ENCODE measurements around the gene ARR3. TPM values are rescaled to one million over a fixed set of nuclear protein-coding genes. Genes with fewer than 3 reads are reported as not detected.

ARR3 gene
- polyA plus RNA-seq, 1 donor (not counting 4 experiments of a cell fraction or from before 2014, with no cell fraction given): not detected

DNA sequence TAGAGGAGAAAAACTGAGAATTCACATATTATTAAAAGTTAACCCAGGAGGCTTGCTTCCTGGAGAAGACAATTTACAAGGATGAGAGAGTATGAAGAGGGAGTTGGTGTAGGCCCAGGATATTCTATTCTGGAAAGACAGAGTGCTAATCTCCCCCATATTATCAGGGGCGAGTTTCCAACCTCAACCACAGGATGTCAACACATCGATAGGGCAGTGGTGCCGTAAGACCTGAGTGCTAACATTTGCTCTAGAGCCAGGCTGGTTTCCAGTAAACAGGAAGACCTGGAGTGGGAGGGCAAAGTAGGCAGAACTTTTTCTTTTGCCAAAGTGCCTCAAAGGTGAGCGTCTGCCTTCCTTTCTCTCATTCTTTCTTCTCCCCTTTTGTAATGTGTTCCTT is 36.5 kb upstream of the ARR3 start:
- dilution Hi-C loops (cut with MboI; ENCODE audit: extremely low pct_ligation_motif_present, low sequenced_read_pairs): no loop called here
- no peaks in the 10 kb centered on the region for H4K20me1 ChIP-seq (ENCODE audit: control insufficient read depth, extremely low read depth, insufficient read depth, low read length)
- H3K4me1 ChIP-seq (ENCODE audit: control insufficient read depth, extremely low read depth, insufficient read depth, low read length): no peaks in the 10 kb centered on the region
- no peaks in the 10 kb centered on the region for H3K79me2 ChIP-seq (ENCODE audit: control insufficient read depth, insufficient read depth, low read length)
- H3K36me3 ChIP-seq (ENCODE audit: control insufficient read depth in 2 of 2, extremely low read depth in 1 of 2, insufficient read depth in 2 of 2, low read length in 2 of 2): no peaks in the 10 kb centered on the region
- no peak overlapping the region for H3K27ac ChIP-seq (ENCODE audit: control insufficient read depth, insufficient read depth, low read length)
- no peak overlapping the region for H3K4me2 ChIP-seq (ENCODE audit: control insufficient read depth, extremely low read depth, insufficient read depth, low read depth, low read length)
- H3K9ac ChIP-seq (ENCODE audit: control insufficient read depth, extremely low read depth, insufficient read depth, low read length): no peak overlapping the region
- DNase-seq (ENCODE audit: low read depth, low spot score): no peak
- no peaks in the 10 kb centered on the region for H3K9me1 ChIP-seq (ENCODE audit: control insufficient read depth, extremely low read depth, insufficient read depth, low read length)
- H3K9me3 ChIP-seq (ENCODE audit: control insufficient read depth, low read depth, low read length): no peaks in the 10 kb centered on the region
- no peak overlapping the region for H2AFZ ChIP-seq (ENCODE audit: control insufficient read depth, low read length)
- no peak for FAIRE-seq
- TF ChIP-seq, protein P1, sequence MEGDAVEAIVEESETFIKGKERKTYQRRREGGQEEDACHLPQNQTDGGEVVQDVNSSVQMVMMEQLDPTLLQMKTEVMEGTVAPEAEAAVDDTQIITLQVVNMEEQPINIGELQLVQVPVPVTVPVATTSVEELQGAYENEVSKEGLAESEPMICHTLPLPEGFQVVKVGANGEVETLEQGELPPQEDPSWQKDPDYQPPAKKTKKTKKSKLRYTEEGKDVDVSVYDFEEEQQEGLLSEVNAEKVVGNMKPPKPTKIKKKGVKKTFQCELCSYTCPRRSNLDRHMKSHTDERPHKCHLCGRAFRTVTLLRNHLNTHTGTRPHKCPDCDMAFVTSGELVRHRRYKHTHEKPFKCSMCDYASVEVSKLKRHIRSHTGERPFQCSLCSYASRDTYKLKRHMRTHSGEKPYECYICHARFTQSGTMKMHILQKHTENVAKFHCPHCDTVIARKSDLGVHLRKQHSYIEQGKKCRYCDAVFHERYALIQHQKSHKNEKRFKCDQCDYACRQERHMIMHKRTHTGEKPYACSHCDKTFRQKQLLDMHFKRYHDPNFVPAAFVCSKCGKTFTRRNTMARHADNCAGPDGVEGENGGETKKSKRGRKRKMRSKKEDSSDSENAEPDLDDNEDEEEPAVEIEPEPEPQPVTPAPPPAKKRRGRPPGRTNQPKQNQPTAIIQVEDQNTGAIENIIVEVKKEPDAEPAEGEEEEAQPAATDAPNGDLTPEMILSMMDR (optimal IDR thresholded peaks at IDR 0.05 in 1 of 3, IDR thresholded peaks at IDR 0.05 in 1 of 3, conservative IDR thresholded peaks at IDR 0.05 in 1 of 3; ENCODE audit: extremely low read depth in 1 of 3, insufficient read depth in 2 of 3, low read length in 3 of 3): no peak
- TF ChIP-seq EZH2 (IDR thresholded peaks at IDR 0.05; ENCODE audit: low read length): no peak
- no peak overlapping the region for H3K4me3 ChIP-seq (ENCODE audit: control insufficient read depth in 2 of 3, extremely low read depth in 1 of 3, insufficient read depth in 2 of 3, low read depth in 1 of 3, low read length in 3 of 3)
- H3K27me3 ChIP-seq (ENCODE audit: control insufficient read depth, extremely low read depth, insufficient read depth, low read length): no peaks in the 10 kb centered on the region

- Histone ChIP-seq H3K27ac (ENCODE audit: control insufficient read depth, insufficient read depth, low read length) (no peak within 1 kb of the TSS), H3K4me3 (ENCODE audit: control insufficient read depth in 2 of 3, extremely low read depth in 1 of 3, insufficient read depth in 2 of 3, low read depth in 1 of 3, low read length in 3 of 3) (no peak within 1 kb of the TSS), H3K9me3 (ENCODE audit: control insufficient read depth, low read depth, low read length) (no peaks in the 10 kb centered on the region), H3K4me1 (ENCODE audit: control insufficient read depth, extremely low read depth, insufficient read depth, low read length) (peaks cover 5% of the 10 kb centered on the region), H3K4me2 (ENCODE audit: control insufficient read depth, extremely low read depth, insufficient read depth, low read depth, low read length) (no peak within 1 kb of the TSS), H3K36me3 (ENCODE audit: control insufficient read depth in 2 of 2, extremely low read depth in 1 of 2, insufficient read depth in 2 of 2, low read length in 2 of 2) (no peaks in the 10 kb centered on the region), H4K20me1 (ENCODE audit: control insufficient read depth, extremely low read depth, insufficient read depth, low read length) (no peaks in the 10 kb centered on the region), H2AFZ (ENCODE audit: control insufficient read depth, low read length) (no peak within 1 kb of the TSS), H3K9me1 (ENCODE audit: control insufficient read depth, extremely low read depth, insufficient read depth, low read length) (no peaks in the 10 kb centered on the region), H3K9ac (ENCODE audit: control insufficient read depth, extremely low read depth, insufficient read depth, low read length) (no peak within 1 kb of the TSS), H3K27me3 (ENCODE audit: control insufficient read depth, extremely low read depth, insufficient read depth, low read length) (no peaks in the 10 kb centered on the region), H3K79me2 (ENCODE audit: control insufficient read depth, insufficient read depth, low read length) (no peaks in the 10 kb centered on the region)
- no peak for FAIRE-seq
- TF ChIP-seq, protein P1 (optimal IDR thresholded peaks at IDR 0.05 in 1 of 3, IDR thresholded peaks at IDR 0.05 in 1 of 3, conservative IDR thresholded peaks at IDR 0.05 in 1 of 3; ENCODE audit: extremely low read depth in 1 of 3, insufficient read depth in 2 of 3, low read length in 3 of 3): no peak
- TF ChIP-seq EZH2 (IDR thresholded peaks at IDR 0.05; ENCODE audit: low read length): no peak
- DNase-seq (ENCODE audit: low read depth, low spot score): no peak
- dilution Hi-C loops (cut with MboI; ENCODE audit: extremely low pct_ligation_motif_present, low sequenced_read_pairs): no loop called here
Observed at GRCh38 chrX:70234355-70234754, 33.8 kb upstream of the ARR3 start, which contains the start of gene AWAT1. TSS of gene AWAT1 (plus strand) at chrX:70234655. CDS start at chrX:70234696, 41 bp downstream.
